NT2/D1 (cell line): ENCODE measurements around the gene SLCO3A1.

Experiments used
- SUZ12 ChIP-seq: IDR thresholded peaks from 2 replicates; pipeline ENCODE4 v1.6.1; 2011; ENCODE audit not compliant: insufficient read length, insufficient read depth; ENCODE audit errors: extremely low read depth
- YY1 ChIP-seq: IDR thresholded peaks from 2 replicates; pipeline ENCODE4 v1.6.1; 2011; ENCODE audit not compliant: insufficient read length, insufficient read depth
- ZNF274 ChIP-seq: IDR thresholded peaks from 2 replicates; pipeline ENCODE4 v1.6.1; 2011; ENCODE audit warnings: mild to moderate bottlenecking, low read depth, low read length

- TF ChIP-seq ZNF274 (no peak), YY1 (no peak), SUZ12 (no peak)
Observed at GRCh38 chr15:92087211-92087610, 233.7 kb downstream of the SLCO3A1 start.
